SK-N-SH treated with all-trans-retinoic acid at 6 μM for 48 hours (cell line): ENCODE results near the gene TEX35.

Experiments
- ATAC-seq: fragments of 200-7000 bp; cut with Tn5 transposase; 3 replicates; pipeline ENCODE4 v1.9.1; 2020; ENCODE audit warnings: mild to moderate bottlenecking, moderate library complexity
- ARNTL ChIP-seq: fragments of 450-650 bp; formaldehyde crosslinking; IDR thresholded peaks from 2 replicates; pipeline ENCODE4 v1.5.0; 2020; ENCODE audit warnings: low read depth, mild to moderate bottlenecking, moderate library complexity, borderline replicate concordance
- BACH2 ChIP-seq: fragments of 250-450 bp; sonication (Bioruptor Pico); IDR thresholded peaks from 2 replicates; pipeline ENCODE4 v1.9.0; 2021; ENCODE audit warnings: mild to moderate bottlenecking, borderline replicate concordance
- CREB5 ChIP-seq: fragments of 250-450 bp; sonication (Bioruptor Pico); IDR thresholded peaks from 2 replicates; pipeline ENCODE4 v1.5.1; 2020; ENCODE audit warnings: low read depth, mild to moderate bottlenecking, moderate library complexity
- CSDC2 ChIP-seq: fragments of 250-450 bp; sonication (Bioruptor Pico); IDR thresholded peaks from 2 replicates; pipeline ENCODE4 v1.5.0; 2020; ENCODE audit warnings: mild to moderate bottlenecking, moderate library complexity
- CSRNP3 ChIP-seq: fragments of 250-450 bp; sonication (Bioruptor Pico); IDR thresholded peaks from 2 replicates; pipeline ENCODE4 v1.5.1; 2021; ENCODE audit warnings: mild to moderate bottlenecking, moderate library complexity
- ESRRG ChIP-seq: fragments of 250-450 bp; sonication (Bioruptor Pico); IDR thresholded peaks from 2 replicates; pipeline ENCODE4 v1.6.1; 2021; ENCODE audit warnings: mild to moderate bottlenecking
- GLIS3 ChIP-seq: fragments of 250-450 bp; sonication (Bioruptor Pico); IDR thresholded peaks from 2 replicates; pipeline ENCODE4 v1.5.0; 2020; ENCODE audit warnings: mild to moderate bottlenecking, moderate library complexity
- ISL1 ChIP-seq: fragments of 250-450 bp; sonication (Bioruptor Pico); IDR thresholded peaks from 2 replicates; pipeline ENCODE4 v2.1.2; 2022; ENCODE audit warnings: mild to moderate bottlenecking, moderate library complexity
- OSR1 ChIP-seq: fragments of 250-450 bp; sonication (Bioruptor Pico); IDR thresholded peaks from 2 replicates; pipeline ENCODE4 v1.8.0; 2022; ENCODE audit warnings: moderate library complexity, mild to moderate bottlenecking, inconsistent platforms
- PATZ1 ChIP-seq: fragments of 250-450 bp; sonication (Bioruptor Pico); IDR thresholded peaks from 2 replicates; pipeline ENCODE4 v1.8.0; 2020; ENCODE audit warnings: mild to moderate bottlenecking, moderate library complexity, borderline replicate concordance
- POU6F1 ChIP-seq: fragments of 250-450 bp; sonication (Bioruptor Pico); IDR thresholded peaks from 2 replicates; pipeline ENCODE4 v1.8.0; 2021; ENCODE audit warnings: low read depth, mild to moderate bottlenecking, moderate library complexity, borderline replicate concordance
- PPARA ChIP-seq: fragments of 250-450 bp; sonication (Bioruptor Pico); IDR thresholded peaks from 2 replicates; pipeline ENCODE4 v1.5.0; 2020; ENCODE audit warnings: mild to moderate bottlenecking, borderline replicate concordance
- RARB ChIP-seq: fragments of 250-450 bp; sonication (Bioruptor Pico); IDR thresholded peaks from 2 replicates; pipeline ENCODE4 v1.8.0; 2021; ENCODE audit warnings: mild to moderate bottlenecking, moderate library complexity
- SNAI2 ChIP-seq: fragments of 250-450 bp; sonication (Bioruptor Pico); IDR thresholded peaks from 2 replicates; pipeline ENCODE4 v1.5.0; 2020; ENCODE audit warnings: mild to moderate bottlenecking, moderate library complexity
- TCF4 ChIP-seq: fragments of 250-450 bp; sonication (Bioruptor Pico); IDR thresholded peaks from 2 replicates; pipeline ENCODE4 v1.8.0; 2021; ENCODE audit warnings: mild to moderate bottlenecking, moderate library complexity, borderline replicate concordance
- TSHZ2 ChIP-seq: fragments of 250-450 bp; sonication (Bioruptor Pico); IDR thresholded peaks from 2 replicates; pipeline ENCODE4 v1.5.0; 2020; ENCODE audit warnings: mild to moderate bottlenecking, moderate library complexity
- ZC3H10 ChIP-seq: fragments of 250-450 bp; sonication (Bioruptor Pico); IDR thresholded peaks from 2 replicates; pipeline ENCODE4 v1.5.1; 2021; ENCODE audit warnings: mild to moderate bottlenecking, moderate library complexity
- ZFP3 ChIP-seq: fragments of 250-450 bp; sonication (Bioruptor Pico); IDR thresholded peaks from 2 replicates; pipeline ENCODE4 v1.5.0; 2020; ENCODE audit warnings: mild to moderate bottlenecking, moderate library complexity
- ZFP30 ChIP-seq: fragments of 450-650 bp; formaldehyde crosslinking; IDR thresholded peaks from 2 replicates; pipeline ENCODE4 v1.5.0; 2022; ENCODE audit warnings: mild to moderate bottlenecking, moderate library complexity
- ZNF565 ChIP-seq: fragments of 450-650 bp; formaldehyde crosslinking; conservative IDR thresholded peaks from 2 replicates; pipeline ENCODE4 v1.5.0; 2020; ENCODE audit warnings: low read depth, mild to moderate bottlenecking, moderate library complexity
- ZNF70 ChIP-seq: fragments of 450-650 bp; formaldehyde crosslinking; IDR thresholded peaks from 2 replicates; pipeline ENCODE4 v1.5.0; 2020; ENCODE audit warnings: mild to moderate bottlenecking, moderate library complexity
- ZNF8 ChIP-seq: fragments of 450-650 bp; formaldehyde crosslinking; IDR thresholded peaks from 2 replicates; pipeline ENCODE4 v1.5.0; 2020; ENCODE audit warnings: mild to moderate bottlenecking, moderate library complexity

The TEX35 gene

GRCh38 chr1:178512566-178513277 lies at the start of gene TEX35:
Gene TEX35 (plus strand): TSS chr1:178513109. CDS start chr1:178513189, 80 bp downstream.
- TF ChIP-seq ZFP30 (CRISPR knock-in tag) (no peak), ZNF70 (CRISPR knock-in tag) (no peak), TCF4 (CRISPR knock-in tag) (no peak), PATZ1 (no peak), TSHZ2 (no peak), BACH2 (CRISPR knock-in tag) (no peak), SNAI2 (CRISPR knock-in tag) (no peak), POU6F1 (CRISPR knock-in tag) (no peak), ARNTL (CRISPR knock-in tag) (no peak), CSDC2 (no peak), ESRRG (CRISPR knock-in tag) (no peak), ZNF8 (CRISPR knock-in tag) (no peak), ZNF565 (CRISPR knock-in tag) (no peak), CREB5 (CRISPR knock-in tag) (no peak)
- ATAC-seq: no peak

- TF ChIP-seq RARB (CRISPR knock-in tag) (no peak), GLIS3 (CRISPR knock-in tag) (no peak), PPARA (CRISPR knock-in tag) (no peak), ARNTL (CRISPR knock-in tag) (no peak), ISL1 (CRISPR knock-in tag) (no peak), ZFP3 (CRISPR knock-in tag) (no peak), OSR1 (no peak), ZC3H10 (CRISPR knock-in tag) (no peak), ESRRG (CRISPR knock-in tag) (no peak), CREB5 (CRISPR knock-in tag) (no peak), POU6F1 (CRISPR knock-in tag) (no peak), CSRNP3 (CRISPR knock-in tag) (no peak), ZNF70 (CRISPR knock-in tag) (no peak), TCF4 (CRISPR knock-in tag) (no peak), BACH2 (CRISPR knock-in tag) (no peak)
- no peak for ATAC-seq
Measured at GRCh38 chr1:178464141-178464540, 48.8 kb upstream of the TEX35 start.
